Mammary epithelial cell (primary cell): ENCODE data around the gene ASPHD2.

Experiments used
- CTCF ChIP-seq, 2 donors: IDR thresholded peaks in 1 of 2; conservative IDR thresholded peaks in 1 of 2; 2 replicates each; pipeline ENCODE4 v1.5.1; 2011 to 2012; ENCODE audit warnings: inconsistent platforms in 2 of 2, low read length in 2 of 2, mild to moderate bottlenecking in 2 of 2, control low read depth in 1 of 2, low read depth in 1 of 2; ENCODE audit not compliant: insufficient read depth in 1 of 2; ENCODE audit errors: extremely low read depth in 1 of 2
- EZH2 ChIP-seq: IDR thresholded peaks from 2 replicates; pipeline ENCODE4 v1.6.1; 2012; ENCODE audit warnings: low read length, inconsistent platforms, borderline replicate concordance

- TF ChIP-seq CTCF (conservative IDR thresholded peaks at IDR 0.05 in 1 of 2, IDR thresholded peaks at IDR 0.05 in 1 of 2; ENCODE audit: extremely low read depth in 1 of 2, insufficient read depth in 1 of 2, low read depth in 1 of 2, low read length in 2 of 2) (no peak), EZH2 (no peak)
Measured at GRCh38 chr22:26389125-26389524, 39.9 kb upstream of the ASPHD2 start.
